Gastroesophageal sphincter (tissue), 3 donors: ENCODE data around the gene ARF6.

ENCODE experiments used
- CTCF ChIP-seq, 4 experiments: fragments of 200-600 bp in 2 of 4; fragments of 450-650 bp in 2 of 4; sonication (generic) in 1 of 4; IDR thresholded peaks; one replicate each; pipeline ENCODE4 v1.5.1; 2017 to 2019; ENCODE audit warnings: antibody characterized with exemption in 4 of 4, mild to moderate bottlenecking in 2 of 4, moderate library complexity in 2 of 4
- POLR2A ChIP-seq, 2 donors: fragments of 450-650 bp; IDR thresholded peaks; one replicate each; pipeline ENCODE4 v1.6.1; 2017; ENCODE audit warnings: antibody characterized with exemption in 2 of 2, mild to moderate bottlenecking in 2 of 2, moderate library complexity in 1 of 2
- POLR2AphosphoS5 ChIP-seq: sonication (generic); formaldehyde crosslinking; IDR thresholded peaks from one replicate; pipeline ENCODE4 v1.6.1; 2017; ENCODE audit warnings: antibody characterized with exemption

GRCh38 chr14:49935526-49935925 is 42.6 kb downstream of the ARF6 start:
- no peak for TF ChIP-seq CTCF (IDR thresholded peaks at IDR 0.05)
- no peak for TF ChIP-seq POLR2A (IDR thresholded peaks at IDR 0.05)
- no peak for TF ChIP-seq POLR2AphosphoS5
